H1 (cell line): ENCODE measurements around the gene SMG9. TPM values are rescaled to one million over a fixed set of nuclear protein-coding genes. Genes with fewer than 3 reads are reported as not detected.

ENCODE experiments used
- CREB1 ChIP-seq: IDR thresholded peaks from 2 replicates; pipeline ENCODE4 v1.6.1; 2012; ENCODE audit warnings: inconsistent platforms
- POU5F1 ChIP-seq: IDR thresholded peaks from 2 replicates; pipeline ENCODE4 v1.6.1; 2011; ENCODE audit warnings: low read depth, mild to moderate bottlenecking, low read length, moderate library complexity
- polyA plus RNA-seq, 7 experiments: library from polyadenylated mRNA; depleted of rRNA in 3 of 7; stranded (reverse) in 5 of 7; unstranded in 2 of 7; fragments of >200 nt in 5 of 7; fragments of 200-250 nt in 2 of 7; gene quantifications; 1 replicate in 5 of 7; 2 replicates in 1 of 7; 4 replicates in 1 of 7; pipeline versions ENCODE4 v1.2.1 to v1.2.3, GENCODE V29; 2011 to 2013; ENCODE audit warnings: missing spikeins in 2 of 7, mixed read lengths in 2 of 7
- total RNA-seq: library from RNA; stranded (reverse); fragmentation: NEBNext Ultra II Directional; extraction: Animal tissue kit (Norgen Biotek cat#: 25700); gene quantifications from 2 replicates; pipeline ENCODE4 v1.2.1, GENCODE V29; 2021

SMG9 gene
- total and polyA plus RNA-seq, 2 of the 8 experiments (the other 6 are each of a cell fraction or from before 2014, with no cell fraction given), result 20.4 to 28.7 TPM

DNA sequence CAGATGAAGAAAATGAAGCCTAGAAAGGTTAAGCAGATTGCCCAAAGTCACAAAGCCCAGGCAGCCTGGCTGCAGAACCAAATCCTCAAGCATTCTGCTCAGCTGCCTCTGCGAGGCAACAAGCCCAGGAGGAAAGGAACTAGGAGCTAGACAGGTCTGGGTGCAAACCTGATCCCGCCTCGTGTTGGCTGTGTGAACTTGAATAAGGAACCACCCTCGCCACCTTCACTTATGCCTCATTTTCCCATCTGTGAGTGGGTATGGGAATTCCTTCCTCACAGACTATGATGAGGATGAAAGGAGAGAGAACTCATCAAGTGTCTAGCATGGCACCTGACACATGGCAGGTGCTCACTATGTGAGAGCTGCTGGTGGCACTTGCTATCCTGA is 6.6 kb downstream of the SMG9 start (continued):
- TF ChIP-seq CREB1 (no peak), POU5F1 (no peak)
- TF ChIP-seq, all 59 proteins: peak for 0
